HG02884 (cell line): Measurements from ENCODE around the gene SLC17A9.

Experiments
- ATAC-seq: cut with Tn5 transposase; IDR thresholded peaks from one replicate; pipeline ENCODE4 v1.9.1; 2021; ENCODE audit warnings: mild to moderate bottlenecking, moderate library complexity; ENCODE audit not compliant: unreplicated experiment

Gene SLC17A9

GRCh38 chr20:63015147-63015661, 62.7 kb downstream of the SLC17A9 start:
- no peak for ATAC-seq

DNA sequence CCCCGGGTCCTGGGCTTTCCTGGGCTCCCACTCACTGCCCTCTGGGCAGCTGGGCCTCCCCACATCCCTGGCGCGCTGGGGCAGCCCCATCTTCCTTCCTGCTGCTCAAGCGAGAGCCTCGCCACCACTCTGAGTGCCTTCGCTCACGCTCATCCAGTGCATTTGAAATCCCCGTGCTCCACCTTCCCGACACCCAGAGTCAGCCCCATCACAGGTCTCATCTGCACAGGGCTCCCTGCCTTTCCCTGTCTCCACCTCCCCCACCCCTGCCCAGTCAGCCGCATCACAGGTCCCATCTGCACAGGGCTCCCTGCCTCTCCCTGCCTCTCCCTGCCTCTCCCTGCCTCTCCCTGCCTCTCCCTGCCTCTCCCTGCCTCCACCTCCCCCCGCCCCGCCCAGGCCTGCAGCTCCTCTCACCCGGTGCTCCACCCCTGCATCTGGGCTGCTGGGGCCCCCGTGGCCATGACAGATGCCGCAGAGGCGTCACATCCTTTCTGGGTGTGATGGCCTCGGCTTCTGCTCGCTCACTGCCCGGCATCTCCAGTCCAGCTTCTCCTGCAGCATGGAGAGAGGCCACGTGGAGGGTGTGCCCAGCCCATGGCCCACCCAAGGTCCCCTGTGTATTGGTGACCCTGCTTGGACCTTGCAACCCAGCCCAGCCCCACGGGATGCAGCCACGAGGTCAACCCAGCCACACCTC, 63.3 kb downstream of the SLC17A9 start:
- ATAC-seq = no peak

DNA sequence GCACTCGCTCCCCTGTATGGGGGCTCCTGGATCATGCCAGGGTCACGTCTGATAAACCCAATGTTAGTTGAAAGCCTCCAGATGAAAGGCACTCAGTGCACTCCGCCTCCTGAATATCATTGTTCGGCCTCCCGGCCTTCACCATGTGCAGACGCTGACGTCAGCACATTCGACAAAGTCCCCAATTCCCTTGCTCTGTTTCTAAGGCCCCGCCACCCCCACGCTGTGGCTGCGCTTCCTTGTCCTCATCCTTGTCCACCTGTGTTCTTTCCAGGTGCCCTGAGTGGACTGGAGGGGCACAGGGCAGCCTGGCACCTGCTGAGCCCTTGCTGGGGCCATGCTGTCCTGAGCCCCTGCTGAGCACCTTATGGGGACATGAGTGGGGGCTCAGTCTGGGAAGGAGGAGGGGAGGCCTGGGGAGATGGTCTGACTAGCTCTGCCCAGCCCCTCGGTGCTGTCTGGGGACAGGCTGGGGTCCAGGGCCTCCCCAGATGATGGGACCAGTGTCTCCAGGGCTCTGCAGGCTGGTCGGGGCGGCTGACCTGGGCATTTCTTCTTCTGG, 64.1 kb downstream of the SLC17A9 start:
- ATAC-seq = no peak

GRCh38 chr20:63017076-63017825, 64.7 kb downstream of the SLC17A9 start:
- ATAC-seq = no peak

GRCh38 chr20:63017826-63018411, 65.4 kb downstream of the SLC17A9 start:
- ATAC-seq = no peak
